IPS-18c (cell line): ENCODE results near the gene CNOT1.

ENCODE experiments used
- H3K4me3 ChIP-seq: 2 replicates; pipeline ENCODE4 v1.7.0; 2013; ENCODE audit warnings: low read depth, mild to moderate bottlenecking, low read length, moderate library complexity; ENCODE audit not compliant: insufficient read depth
- H3K9me3 ChIP-seq: one replicate; pipeline ENCODE4 v1.6.1; 2013; ENCODE audit warnings: mild to moderate bottlenecking, low read length, moderate library complexity; ENCODE audit not compliant: control insufficient read depth, insufficient read depth

The CNOT1 gene

DNA sequence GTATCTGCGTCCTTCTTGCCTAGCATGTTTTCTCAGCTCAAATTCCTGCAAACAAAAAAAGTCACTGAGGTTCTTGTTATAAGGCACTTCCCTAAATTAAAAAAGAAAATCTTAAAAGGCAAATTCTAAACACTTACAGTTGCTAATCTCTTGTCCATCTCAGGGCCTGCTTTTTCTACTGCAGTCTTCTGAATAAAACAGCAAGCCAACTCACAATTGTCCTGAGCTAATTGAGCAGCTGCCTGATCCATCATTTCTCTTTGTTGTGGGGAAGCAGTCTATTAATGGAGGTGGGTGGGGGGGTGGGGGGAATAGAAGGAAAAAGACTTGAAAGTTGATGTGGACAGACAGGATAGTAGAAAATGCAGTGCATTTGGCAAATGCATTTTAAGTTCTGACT is 87.3 kb downstream of the CNOT1 start:
- H3K4me3 ChIP-seq, result no peak overlapping the region

DNA sequence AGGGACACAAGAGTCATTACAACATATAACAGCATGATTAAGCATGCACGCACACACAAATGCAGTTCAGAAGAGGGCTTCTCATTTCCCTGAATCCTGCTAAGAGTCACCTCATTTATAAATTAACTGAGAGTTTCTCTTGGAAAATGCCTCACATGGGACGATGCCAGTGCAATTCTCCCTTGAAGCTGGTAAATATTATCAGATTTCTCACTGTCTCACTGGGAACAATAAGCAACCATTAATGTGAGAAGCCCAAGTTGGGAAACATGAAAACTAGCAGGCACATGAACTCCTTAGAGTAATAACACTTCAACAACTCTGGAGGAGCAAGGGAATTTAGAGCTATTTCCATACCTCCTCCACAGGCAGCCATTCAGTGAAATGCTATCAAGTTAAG is 87.9 kb downstream of the CNOT1 start:
- no peaks in the 10 kb centered on the region for H3K9me3 ChIP-seq
- no peak overlapping the region for H3K4me3 ChIP-seq

More for the DNA sequence above, 87.3 kb downstream of the CNOT1 start:
- H3K9me3 ChIP-seq, result no peaks in the 10 kb centered on the region

DNA sequence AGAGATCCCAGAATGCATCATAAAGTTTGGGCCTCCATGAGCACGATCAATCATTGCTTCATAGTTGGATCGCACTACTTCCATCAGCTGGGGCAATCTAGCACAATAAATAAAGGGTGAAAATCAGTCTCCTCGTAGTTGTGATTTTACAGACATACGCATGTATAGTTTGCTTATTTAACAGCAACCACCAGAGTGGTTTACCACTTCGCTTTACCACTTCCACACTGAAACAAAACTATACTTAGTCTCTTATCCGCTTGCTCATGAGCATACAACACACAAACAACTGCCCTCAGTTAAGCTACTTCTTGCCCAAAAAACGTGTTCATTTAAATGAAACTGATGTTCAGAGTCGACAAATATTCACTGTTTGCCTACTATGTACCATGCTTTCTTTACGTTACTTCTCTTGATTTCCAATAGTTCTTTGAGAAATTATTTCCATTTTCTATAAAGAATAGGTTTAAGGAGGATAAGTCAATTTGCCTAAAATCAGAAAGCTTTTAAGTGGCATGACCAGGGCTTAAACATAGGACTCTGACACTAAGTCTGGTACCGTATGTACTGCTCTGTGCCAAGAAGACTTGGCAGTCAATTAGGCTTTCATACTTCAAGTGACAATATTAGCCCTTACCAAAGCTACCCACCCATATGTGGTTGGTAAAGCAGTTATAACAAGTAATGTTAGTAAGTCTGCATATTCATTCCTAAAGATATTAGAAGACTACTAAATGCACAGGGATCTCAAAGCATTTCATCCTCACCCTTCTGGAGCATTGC is 92.3 kb downstream of the CNOT1 start:
- no peaks in the 10 kb centered on the region for H3K9me3 ChIP-seq
- no peak overlapping the region for H3K4me3 ChIP-seq

DNA sequence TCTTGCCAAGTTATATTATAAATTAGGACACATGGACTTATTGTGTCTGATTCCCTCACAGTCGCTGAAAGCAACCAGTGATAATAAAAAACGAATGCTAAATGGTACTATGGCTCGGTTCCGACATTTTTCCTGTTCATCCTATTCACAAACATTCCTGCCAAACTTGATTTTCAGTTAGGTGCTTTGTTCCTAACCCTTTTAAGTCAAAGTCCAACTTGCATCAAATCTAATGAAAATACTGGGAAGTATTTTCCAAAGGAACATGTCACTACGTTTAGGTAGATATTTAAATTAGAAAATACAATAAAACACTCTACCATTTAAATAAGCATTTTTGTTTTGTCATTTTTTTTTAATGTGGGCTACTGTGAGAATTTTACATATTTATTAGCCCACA is 93.3 kb downstream of the CNOT1 start:
- Histone ChIP-seq H3K9me3 (no peaks in the 10 kb centered on the region), H3K4me3 (no peak overlapping the region)

DNA sequence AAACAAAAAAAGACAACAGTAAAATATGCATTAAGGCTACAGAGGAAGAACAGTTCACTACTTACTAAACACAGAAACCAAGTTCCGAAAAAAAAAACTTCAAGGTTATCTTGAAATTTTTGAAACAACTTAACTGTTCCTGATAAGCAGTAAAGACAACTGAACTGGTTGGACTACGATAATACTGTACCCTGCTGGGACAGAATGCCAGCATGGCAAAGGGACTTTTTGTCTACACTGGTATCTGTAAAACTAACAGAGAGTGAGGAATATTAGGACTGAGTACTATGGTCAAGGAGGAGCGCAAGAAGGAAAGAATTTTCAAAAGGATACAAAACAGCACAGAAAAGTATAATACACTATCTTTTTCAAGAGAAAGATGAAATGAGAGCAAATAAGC is 94.5 kb downstream of the CNOT1 start:
- H3K4me3 ChIP-seq, result no peak overlapping the region

DNA sequence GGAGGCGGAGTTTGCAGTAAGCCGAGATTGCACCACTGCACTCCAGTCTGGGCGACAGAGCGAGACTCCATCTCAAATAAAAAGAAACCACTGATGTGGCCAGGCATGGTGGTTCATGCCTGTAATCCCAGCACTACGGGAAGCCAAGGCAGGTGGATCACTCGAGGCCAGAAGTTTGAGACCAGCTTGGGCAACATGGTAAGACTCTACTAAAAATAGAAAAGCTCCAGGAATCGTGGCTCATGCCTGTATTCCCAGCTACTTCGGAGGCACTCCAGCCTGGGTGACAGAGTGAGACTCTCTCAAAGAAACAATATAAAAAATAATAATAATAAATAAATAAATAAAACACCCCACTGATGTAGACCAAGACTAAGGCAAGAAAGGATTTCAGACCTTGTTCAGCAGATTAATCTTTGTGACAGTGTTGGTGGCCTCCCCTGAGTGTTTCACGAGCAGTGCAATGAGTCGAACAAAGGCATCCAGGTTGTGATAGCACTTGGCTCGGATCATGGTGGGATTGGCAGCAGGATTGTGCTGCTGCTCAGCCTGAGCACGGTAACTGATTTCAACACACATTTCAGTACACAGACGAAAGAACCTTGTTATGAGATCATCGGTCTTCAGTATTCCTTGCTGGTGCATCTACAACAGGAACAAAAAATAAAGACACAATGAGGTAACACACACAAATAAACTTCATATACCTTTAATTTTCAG is 95.7 kb downstream of the CNOT1 start:
- no peak overlapping the region for H3K4me3 ChIP-seq

More for the DNA sequence above, 94.5 kb downstream of the CNOT1 start:
- H3K9me3 ChIP-seq, result no peaks in the 10 kb centered on the region

DNA sequence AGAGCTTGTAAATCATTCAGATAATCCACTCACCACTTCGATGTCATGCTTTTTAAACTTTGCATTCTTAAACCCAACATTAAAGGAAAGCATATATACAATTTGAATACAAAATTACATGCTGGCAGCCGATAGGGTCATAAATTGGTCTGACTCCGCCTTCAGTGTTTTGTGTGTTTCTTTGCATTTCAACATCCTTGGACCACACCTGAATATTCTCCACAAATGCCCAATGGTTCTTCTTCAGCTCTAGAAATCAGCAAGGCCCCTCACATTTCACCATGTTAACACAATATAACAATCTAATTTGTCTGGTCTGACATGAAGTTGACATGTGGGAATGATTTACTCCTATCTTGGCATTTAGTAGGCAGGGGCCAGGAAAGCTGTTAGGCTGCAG is 97.2 kb downstream of the CNOT1 start:
- Histone ChIP-seq H3K9me3 (no peaks in the 10 kb centered on the region), H3K4me3 (no peak overlapping the region)

More for the DNA sequence above, 95.7 kb downstream of the CNOT1 start:
- no peaks in the 10 kb centered on the region for H3K9me3 ChIP-seq

DNA sequence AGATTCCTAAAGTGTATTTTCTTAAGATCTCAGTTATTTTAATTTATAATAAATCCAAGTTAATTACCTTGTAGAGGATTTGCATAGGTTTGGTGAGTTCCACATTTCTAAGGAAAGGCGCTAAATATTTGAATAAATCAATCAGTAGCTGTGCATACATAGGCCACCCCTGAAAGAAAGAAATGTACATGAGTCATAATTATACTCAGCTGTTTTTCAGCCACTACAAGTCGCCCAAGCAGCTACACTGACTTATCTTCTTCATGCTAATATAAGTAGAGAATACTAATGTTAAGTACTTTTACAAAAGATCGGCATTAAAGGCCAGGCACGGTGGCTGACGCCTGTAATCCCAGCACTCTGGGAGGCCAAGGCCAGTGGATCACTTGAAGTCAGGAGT is 99.4 kb downstream of the CNOT1 start:
- no peak overlapping the region for H3K4me3 ChIP-seq

DNA sequence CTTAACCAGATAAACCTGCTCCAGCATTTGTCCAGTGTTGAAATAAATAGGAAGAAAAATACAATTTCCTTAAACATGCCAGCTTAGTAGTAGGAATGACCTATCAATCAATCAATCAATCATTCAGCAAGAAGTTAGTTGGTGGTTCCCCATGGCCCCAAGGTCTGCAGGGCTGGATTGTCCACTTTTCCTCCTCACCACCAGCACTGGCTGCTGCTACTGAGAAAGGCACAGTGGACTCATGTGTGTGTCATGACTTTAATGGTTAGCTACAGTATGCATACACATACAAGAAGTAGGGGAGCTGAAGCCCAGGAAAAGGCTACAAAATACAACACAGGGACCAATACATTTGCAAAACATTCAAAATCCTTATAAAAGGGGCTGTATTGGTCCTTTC is 109.9 kb downstream of the CNOT1 start:
- no peak overlapping the region for H3K4me3 ChIP-seq
- H3K9me3 ChIP-seq, result no peaks in the 10 kb centered on the region

More for the DNA sequence above, 99.4 kb downstream of the CNOT1 start:
- no peaks in the 10 kb centered on the region for H3K9me3 ChIP-seq

DNA sequence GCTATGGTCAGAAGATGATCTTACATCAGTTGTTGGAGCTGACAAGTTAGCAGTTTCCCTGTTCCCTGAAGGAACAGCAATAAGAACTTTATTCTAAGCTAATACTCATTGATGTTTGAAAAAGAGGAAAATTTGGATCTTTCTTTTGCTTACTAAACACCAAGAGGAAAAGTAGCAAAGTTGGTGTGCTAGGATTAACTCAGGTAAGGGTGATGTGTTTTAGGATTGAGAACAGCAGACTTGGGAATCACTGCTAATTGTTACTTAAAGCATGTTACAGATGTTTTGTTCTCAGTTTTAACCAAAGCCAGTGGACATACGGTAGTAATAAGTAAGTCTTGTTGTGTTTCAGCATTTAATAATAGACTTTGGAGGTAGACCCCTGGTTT is 110.7 kb downstream of the CNOT1 start:
- no peak overlapping the region for H3K4me3 ChIP-seq

DNA sequence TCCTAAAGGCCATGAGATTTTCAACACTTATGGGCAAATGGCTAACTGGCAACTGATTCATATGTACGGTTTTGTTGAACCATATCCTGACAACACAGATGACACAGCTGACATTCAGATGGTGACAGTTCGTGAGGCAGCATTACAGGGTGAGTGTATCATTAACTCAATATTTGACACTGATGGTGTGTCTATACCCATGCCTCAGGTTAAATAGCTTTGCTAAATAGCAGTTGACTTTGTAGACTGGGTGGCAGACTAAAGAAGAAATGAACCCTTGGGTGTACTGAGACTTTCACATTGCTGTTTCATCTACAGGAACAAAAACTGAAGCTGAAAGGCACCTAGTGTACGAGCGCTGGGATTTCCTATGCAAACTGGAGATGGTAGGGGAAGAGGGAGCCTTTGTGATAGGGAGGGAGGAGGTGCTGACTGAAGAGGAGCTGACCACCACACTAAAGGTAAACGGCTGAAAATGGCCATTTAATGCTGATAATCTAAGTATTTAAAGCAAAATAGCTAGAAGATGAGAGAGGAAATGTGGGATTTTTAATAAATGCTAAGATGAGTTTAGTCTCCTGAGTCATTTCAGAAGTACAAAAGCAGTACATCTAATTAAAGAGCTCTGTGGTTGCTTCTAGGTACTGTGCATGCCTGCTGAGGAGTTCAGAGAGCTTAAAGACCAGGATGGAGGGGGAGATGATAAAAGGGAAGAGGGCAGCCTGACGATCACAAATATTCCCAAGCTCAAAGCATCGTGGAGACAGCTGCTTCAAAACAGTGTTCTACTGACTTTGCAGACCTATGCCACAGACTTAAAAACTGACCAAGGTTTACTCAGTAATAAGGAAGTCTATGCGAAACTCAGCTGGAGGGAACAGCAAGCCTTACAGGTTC is 111.3 kb downstream of the CNOT1 start:
- H3K4me3 ChIP-seq, result no peak overlapping the region
- H3K9me3 ChIP-seq, result no peaks in the 10 kb centered on the region

More for the DNA sequence above, 110.7 kb downstream of the CNOT1 start:
- H3K9me3 ChIP-seq, result no peaks in the 10 kb centered on the region

DNA sequence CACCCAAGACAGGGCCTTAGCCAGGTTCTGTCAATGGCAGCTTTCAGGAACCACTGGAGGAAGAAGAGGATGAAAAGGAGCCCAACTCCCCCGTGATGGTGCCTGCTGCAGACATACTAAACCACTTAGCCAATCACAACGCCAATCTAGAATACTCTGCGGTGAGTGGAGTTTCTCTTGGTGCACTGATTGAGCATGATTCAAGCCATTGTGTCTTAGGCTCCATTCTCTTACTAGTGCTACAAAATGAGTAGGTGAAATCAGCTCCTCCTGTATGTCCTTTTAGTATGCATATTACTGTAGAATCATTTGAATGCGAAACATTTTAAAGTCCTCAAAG is 112.9 kb downstream of the CNOT1 start:
- no peaks in the 10 kb centered on the region for H3K9me3 ChIP-seq
- peak overlapping the region; percentile 46; the same call in 1 of the 2 replicates for H3K4me3 ChIP-seq

DNA sequence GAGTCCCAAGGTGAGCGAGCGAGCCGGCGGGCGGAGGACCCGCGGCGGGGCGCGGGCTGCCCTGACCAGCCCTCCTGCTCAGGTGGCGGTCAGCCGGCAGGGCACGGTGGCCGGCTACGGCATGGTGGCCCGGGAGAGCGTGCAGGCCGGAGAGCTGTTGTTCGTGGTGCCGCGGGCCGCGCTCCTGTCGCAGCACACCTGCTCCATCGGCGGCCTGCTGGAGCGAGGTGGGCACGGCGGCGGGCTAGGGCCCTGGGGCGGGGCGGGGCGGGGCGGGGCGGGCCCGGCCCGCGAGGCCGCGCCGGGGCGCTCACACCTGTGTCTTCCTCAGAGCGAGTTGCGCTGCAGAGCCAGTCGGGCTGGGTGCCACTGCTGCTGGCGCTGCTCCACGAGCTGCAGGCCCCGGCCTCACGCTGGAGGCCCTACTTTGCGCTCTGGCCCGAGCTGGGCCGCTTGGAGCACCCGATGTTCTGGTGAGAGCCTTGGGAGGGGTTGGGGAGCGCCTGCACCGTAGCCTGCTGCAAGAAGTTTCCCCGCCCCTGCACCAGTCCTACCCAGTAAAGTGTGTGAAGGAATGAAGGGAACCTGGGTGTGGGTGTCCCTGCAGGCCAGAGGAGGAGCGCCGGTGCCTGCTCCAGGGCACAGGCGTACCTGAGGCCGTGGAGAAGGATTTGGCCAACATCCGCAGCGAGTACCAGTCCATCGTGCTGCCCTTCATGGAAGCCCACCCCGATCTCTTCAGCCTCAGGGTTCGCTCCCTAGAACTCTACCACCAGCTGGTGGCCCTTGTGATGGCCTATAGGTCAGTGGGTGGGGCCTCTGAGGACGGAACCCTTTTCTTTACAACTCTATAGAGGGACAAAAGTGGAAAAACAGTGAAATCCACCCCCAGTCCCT is 113.5 kb downstream of the CNOT1 start:
- Histone ChIP-seq H3K9me3 (no peaks in the 10 kb centered on the region), H3K4me3 (peak overlapping the region; percentile 90)

DNA sequence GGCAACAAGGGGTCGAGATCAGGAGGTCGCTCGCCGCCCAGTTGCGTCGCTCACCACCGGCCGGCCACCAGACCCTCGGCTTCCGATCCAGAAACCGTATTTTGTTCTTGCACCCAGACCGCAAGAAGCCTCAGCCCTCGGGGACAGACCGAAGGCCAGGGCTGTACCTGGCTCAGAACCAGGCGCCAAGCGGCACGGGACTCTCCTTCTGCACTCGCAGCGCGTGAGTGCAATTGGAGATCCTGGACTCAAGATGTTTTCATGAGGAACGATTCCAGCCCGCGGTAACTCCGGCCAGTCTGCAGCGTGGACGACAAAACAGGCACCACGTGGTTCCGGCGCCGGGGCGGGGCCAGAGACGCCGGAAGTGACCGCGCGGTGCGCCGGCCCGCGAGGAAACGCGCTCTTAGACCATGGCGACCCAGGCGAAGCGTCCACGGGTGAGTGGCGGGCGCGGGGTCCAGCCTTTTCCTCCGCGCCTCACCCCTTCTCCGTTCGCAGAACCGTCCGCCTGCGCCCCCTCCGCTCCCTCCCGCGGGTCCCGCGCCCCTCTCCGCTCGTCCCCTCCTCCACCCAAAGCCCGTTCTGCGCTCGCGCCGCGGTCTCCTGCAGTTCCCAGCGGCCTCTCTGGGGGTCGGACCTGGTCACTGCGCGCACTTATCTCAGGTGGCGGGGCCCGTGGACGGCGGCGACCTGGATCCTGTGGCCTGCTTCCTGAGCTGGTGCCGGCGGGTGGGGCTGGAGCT is 114.3 kb downstream of the CNOT1 start, which contains the start of gene SETD6:
TSS of gene SETD6 (plus strand) at position 393 of the 746 bp plus-strand sequence. CDS start at position 414, 21 bp downstream.
- no peaks in the 10 kb centered on the region for H3K9me3 ChIP-seq
- H3K4me3 ChIP-seq, result peak within 1 kb of the TSS; percentile 90

DNA sequence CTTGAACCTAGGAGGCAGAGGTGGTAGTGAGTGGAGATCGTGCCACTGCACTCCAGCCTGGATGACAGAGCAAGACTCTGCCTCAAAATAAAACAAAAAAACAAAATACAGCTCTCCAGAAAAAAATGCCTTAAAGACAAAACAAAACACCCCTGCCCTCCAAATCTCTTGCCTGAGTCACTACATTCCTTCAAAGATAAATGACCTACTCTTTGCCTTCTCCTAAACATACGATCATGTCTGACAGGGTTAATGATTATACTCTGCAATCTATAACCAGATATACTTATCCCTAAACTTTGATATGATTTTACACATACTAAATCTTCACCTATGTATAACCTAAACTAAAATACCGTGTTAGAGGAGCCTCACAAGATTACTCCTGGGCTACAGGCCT is 115.8 kb downstream of the CNOT1 start:
- Histone ChIP-seq H3K9me3 (no peaks in the 10 kb centered on the region), H3K4me3 (no peak overlapping the region)
